ENCODE measurements around the gene FRMPD1. TPM values are rescaled to one million over a fixed set of nuclear protein-coding genes. Genes with fewer than 3 reads are reported as not detected.
A peak's percentile ranks its signal among the peaks of the same experiment; 100 is the strongest.

The FRMPD1 gene
- total RNA-seq, 3 donors from 2014 or later = 0.09 to 1.1 TPM; not detected in 1

- no peaks in the 10 kb centered on the region for H3K9me3 ChIP-seq
- DNase-seq = no peak
- ATAC-seq = no peak
- intact Hi-C loops (cut with DNase I, micrococcal nuclease) = no loop called here
- H3K36me3 ChIP-seq (ENCODE audit: low read depth) = no peaks in the 10 kb centered on the region
- no peak overlapping the region for H3K4me3 ChIP-seq
- no peaks in the 10 kb centered on the region for H3K4me1 ChIP-seq (ENCODE audit: low read depth)
- no peak for TF ChIP-seq CTCF (IDR thresholded peaks at IDR 0.05)
Observed at GRCh38 chr9:37624073-37624472, 26.7 kb upstream of the FRMPD1 start.

GRCh38 chr9:37625036-37625757, 25.6 kb upstream of the FRMPD1 start:
- no peaks in the 10 kb centered on the region for H3K4me1 ChIP-seq (ENCODE audit: low read depth)
- no peaks in the 10 kb centered on the region for H3K9me3 ChIP-seq
- no peak for TF ChIP-seq CTCF (IDR thresholded peaks at IDR 0.05)
- ATAC-seq = peak; percentile 58
- intact Hi-C loops (cut with DNase I, micrococcal nuclease) = no loop called here
- no peaks in the 10 kb centered on the region for H3K36me3 ChIP-seq (ENCODE audit: low read depth)
- DNase-seq = no peak
- no peak overlapping the region for H3K4me3 ChIP-seq

- peak; percentile 51 to 65 (median 62) for DNase-seq
- ATAC-seq = peak; percentile 95
- intact Hi-C loops (cut with DNase I, micrococcal nuclease) = no loop called here
- Histone ChIP-seq H3K4me1 (ENCODE audit: low read depth) (no peaks in the 10 kb centered on the region), H3K4me3 (no peak overlapping the region), H3K36me3 (ENCODE audit: low read depth) (no peaks in the 10 kb centered on the region), H3K9me3 (no peaks in the 10 kb centered on the region)
- TF ChIP-seq CTCF (IDR thresholded peaks at IDR 0.05) = no peak
Observed at GRCh38 chr9:37625758-37626147, 25.0 kb upstream of the FRMPD1 start.

GRCh38 chr9:37626708-37627292, 24.0 kb upstream of the FRMPD1 start:
- DNase-seq = no peak
- intact Hi-C loops (cut with DNase I, micrococcal nuclease) = no loop called here
- H3K9me3 ChIP-seq = no peaks in the 10 kb centered on the region
- H3K36me3 ChIP-seq (ENCODE audit: low read depth) = no peaks in the 10 kb centered on the region
- no peaks in the 10 kb centered on the region for H3K4me1 ChIP-seq (ENCODE audit: low read depth)
- TF ChIP-seq CTCF (IDR thresholded peaks at IDR 0.05) = no peak
- H3K4me3 ChIP-seq = no peak overlapping the region
- ATAC-seq = no peak

GRCh38 chr9:37632479-37632878, 18.3 kb upstream of the FRMPD1 start:
- Histone ChIP-seq H3K36me3 (ENCODE audit: low read depth) (no peaks in the 10 kb centered on the region), H3K4me3 (no peak overlapping the region), H3K9me3 (no peaks in the 10 kb centered on the region), H3K4me1 (ENCODE audit: low read depth) (no peaks in the 10 kb centered on the region)
- intact Hi-C loops (cut with DNase I, micrococcal nuclease) = no loop called here
- no peak for TF ChIP-seq CTCF (IDR thresholded peaks at IDR 0.05)
- ATAC-seq = no peak
- DNase-seq = no peak

Data from mucosa of descending colon (tissue), 3 donors.